ENCODE data around the gene DYNLRB2.

Gene DYNLRB2

GRCh38 chr16:80544326-80544725, 3.5 kb downstream of the DYNLRB2 start:
- no peak overlapping the region for H3K4me3 ChIP-seq (ENCODE audit: low read length)
- no peak for DNase-seq (ENCODE audit: low read depth, low spot score)

- no peak for DNase-seq (ENCODE audit: low read depth, low spot score)
- H3K4me3 ChIP-seq (ENCODE audit: low read length) = no peak overlapping the region
Observed at GRCh38 chr16:80546249-80546648, 5.5 kb downstream of the DYNLRB2 start.

DNA sequence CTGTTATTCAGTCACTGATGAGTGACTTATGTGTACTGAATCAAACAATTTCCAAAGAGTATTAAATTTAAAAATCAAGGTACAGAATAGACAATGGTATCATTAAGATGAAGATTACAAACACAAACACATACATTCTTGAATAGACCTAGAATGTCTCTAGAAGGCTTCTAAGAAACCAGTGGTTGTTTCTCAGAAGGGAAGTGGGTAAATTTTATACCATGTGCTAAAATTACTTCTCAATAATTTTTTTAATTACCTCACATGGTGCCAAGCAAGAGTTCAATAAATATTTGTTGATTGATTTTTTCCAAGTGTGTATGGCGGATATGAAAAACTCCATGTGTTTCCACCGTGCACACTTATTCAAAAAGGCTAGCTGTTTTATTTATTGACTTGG, 6.4 kb downstream of the DYNLRB2 start:
- H3K4me3 ChIP-seq (ENCODE audit: low read length) = no peak overlapping the region
- DNase-seq (ENCODE audit: low read depth, low spot score) = no peak

GRCh38 chr16:80552277-80552676, 11.5 kb downstream of the DYNLRB2 start:
- DNase-seq (ENCODE audit: low read depth, low spot score) = no peak
- no peak overlapping the region for H3K4me3 ChIP-seq (ENCODE audit: low read length)

GRCh38 chr16:80554033-80554432, 13.2 kb downstream of the DYNLRB2 start:
- no peak overlapping the region for H3K4me3 ChIP-seq (ENCODE audit: low read length)
- DNase-seq (ENCODE audit: low read depth, low spot score) = no peak

GRCh38 chr16:80556481-80556880, 15.7 kb downstream of the DYNLRB2 start:
- DNase-seq (ENCODE audit: low read depth, low spot score) = no peak
- H3K4me3 ChIP-seq (ENCODE audit: low read length) = no peak overlapping the region

- DNase-seq (ENCODE audit: low read depth, low spot score) = no peak
- no peak overlapping the region for H3K4me3 ChIP-seq (ENCODE audit: low read length)
Observed at GRCh38 chr16:80557037-80557436, 16.2 kb downstream of the DYNLRB2 start.

DNA sequence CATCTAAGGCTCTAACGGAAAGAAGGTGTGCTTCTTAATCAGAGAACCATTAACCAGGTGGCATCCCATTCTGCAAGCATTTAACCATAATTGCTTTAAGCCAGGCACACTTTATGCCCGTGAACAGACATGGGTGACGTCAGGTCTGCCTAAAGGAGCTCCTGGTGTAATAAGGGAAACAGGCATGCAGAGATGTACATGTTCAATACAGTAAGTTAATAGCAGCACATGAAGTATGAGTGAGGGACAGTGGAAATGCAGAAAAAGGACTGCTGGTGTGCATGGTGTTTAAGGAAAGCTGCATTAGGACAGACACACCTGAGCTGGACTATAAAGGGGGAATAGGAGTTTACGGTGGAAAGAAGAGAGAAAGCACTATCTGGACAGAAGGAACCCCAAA, 18.6 kb downstream of the DYNLRB2 start:
- DNase-seq (ENCODE audit: low read depth, low spot score) = no peak
- no peak overlapping the region for H3K4me3 ChIP-seq (ENCODE audit: low read length)

DNA sequence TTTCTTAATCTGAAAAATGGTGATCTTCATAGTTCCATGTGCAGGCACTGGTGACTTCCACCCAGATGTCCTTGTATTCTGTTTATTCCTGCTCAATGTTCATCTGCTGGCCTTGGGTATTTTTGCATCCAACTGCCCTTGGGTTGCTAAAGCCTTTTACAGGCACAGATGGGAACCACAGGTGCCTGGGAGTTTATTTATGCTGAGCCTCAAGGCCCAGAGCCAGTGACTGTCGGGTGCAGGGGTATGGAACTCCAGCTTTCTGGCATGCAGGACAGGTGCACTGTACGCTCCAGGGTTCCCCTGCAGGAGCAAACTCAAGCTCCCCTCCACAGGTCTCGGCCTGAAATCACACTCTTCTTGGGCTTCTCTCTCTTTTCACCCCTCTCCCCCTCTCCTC, 22.3 kb downstream of the DYNLRB2 start:
- no peak for DNase-seq (ENCODE audit: low read depth, low spot score)
- no peak overlapping the region for H3K4me3 ChIP-seq (ENCODE audit: low read length)

- no peak overlapping the region for H3K4me3 ChIP-seq (ENCODE audit: low read length)
- DNase-seq (ENCODE audit: low read depth, low spot score) = peak; percentile 48
Observed at GRCh38 chr16:80564394-80564793, 23.6 kb downstream of the DYNLRB2 start.

DNA sequence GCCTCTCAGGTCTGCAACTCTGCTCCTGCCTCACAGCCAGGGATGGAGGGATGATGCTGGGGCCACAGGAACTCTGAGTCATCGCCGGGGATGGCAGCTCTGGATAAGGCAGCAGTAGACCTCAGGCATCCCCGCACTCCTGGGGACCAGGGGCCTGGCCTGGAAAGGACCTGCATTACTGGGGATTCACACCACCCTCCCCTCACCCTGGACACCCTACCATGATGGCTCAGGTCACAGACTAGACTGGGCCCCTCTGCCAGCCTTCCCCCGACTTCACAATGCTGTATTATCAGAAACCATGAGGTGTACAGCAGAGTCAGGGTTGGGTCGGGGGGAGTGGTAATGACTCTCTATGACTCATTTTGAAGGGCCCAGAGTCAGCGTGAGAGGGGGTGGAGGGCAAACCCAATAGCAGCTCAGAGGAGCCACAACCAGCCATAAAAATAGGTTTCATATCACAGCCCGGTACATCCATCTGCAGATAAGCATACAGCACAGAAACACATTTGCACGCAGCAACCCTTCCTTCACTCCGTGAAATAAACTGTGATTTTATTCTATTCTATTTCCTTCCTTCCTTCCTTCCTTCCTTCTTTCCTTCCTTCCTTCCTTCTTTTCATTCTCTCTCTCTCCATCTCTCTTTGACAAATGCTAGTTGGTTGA, 28.8 kb downstream of the DYNLRB2 start:
- H3K4me3 ChIP-seq (ENCODE audit: low read length) = no peak overlapping the region
- no peak for DNase-seq (ENCODE audit: low read depth, low spot score)

DNA sequence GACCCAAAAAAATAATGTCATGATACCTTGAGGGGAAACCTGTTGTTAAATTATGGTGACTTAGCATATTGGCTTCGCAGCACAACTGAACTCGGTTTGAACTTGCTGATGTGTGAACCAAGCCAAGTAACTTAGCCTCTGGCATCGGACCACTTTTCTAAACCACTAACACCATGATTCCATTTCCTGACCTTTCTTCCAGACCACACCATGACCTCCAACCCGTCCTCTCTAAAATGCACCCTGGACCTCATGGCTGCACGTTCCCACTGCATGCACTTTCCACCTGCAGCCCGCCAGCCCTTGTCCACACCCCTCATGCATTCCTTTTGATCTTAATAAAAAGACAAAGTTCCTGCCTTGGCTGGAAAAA, 29.3 kb downstream of the DYNLRB2 start:
- DNase-seq (ENCODE audit: low read depth, low spot score) = no peak

DNA sequence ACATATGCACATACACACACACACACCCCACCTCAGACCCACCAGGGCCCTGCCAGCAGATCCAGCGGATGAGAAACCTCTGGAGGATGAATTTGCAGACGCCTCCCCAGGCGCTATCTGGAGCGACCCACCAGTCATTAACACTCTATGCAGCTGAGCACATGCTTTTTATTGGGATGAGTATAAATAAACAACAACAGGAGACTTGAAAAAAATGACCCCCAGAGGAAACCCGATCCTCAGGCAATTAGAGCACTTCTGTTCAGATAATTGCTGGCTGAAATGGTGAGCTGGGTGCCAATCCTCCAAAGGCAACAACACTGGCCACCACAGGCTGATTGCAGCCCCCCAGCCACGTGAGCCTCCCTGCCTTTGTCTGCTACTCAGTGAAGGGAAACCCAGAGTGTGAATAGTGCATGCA, 32.9 kb downstream of the DYNLRB2 start:
- no peak for DNase-seq (ENCODE audit: low read depth, low spot score)
- H3K4me3 ChIP-seq (ENCODE audit: low read length) = no peak overlapping the region

More for the DNA sequence above, 29.3 kb downstream of the DYNLRB2 start:
- no peak overlapping the region for H3K4me3 ChIP-seq (ENCODE audit: low read length)

GRCh38 chr16:80576343-80576912, 35.6 kb downstream of the DYNLRB2 start:
- H3K4me3 ChIP-seq (ENCODE audit: low read length) = no peak overlapping the region

GRCh38 chr16:80577485-80578280, 36.9 kb downstream of the DYNLRB2 start:
- DNase-seq (ENCODE audit: low read depth, low spot score) = no peak

More at GRCh38 chr16:80576343-80576912, 35.6 kb downstream of the DYNLRB2 start:
- no peak for DNase-seq (ENCODE audit: low read depth, low spot score)

GRCh38 chr16:80580109-80580832, 39.5 kb downstream of the DYNLRB2 start:
- H3K4me3 ChIP-seq (ENCODE audit: low read length) = no peak overlapping the region
- no peak for DNase-seq (ENCODE audit: low read depth, low spot score)

More at GRCh38 chr16:80577485-80578280, 36.9 kb downstream of the DYNLRB2 start:
- H3K4me3 ChIP-seq (ENCODE audit: low read length) = no peak overlapping the region

DNA sequence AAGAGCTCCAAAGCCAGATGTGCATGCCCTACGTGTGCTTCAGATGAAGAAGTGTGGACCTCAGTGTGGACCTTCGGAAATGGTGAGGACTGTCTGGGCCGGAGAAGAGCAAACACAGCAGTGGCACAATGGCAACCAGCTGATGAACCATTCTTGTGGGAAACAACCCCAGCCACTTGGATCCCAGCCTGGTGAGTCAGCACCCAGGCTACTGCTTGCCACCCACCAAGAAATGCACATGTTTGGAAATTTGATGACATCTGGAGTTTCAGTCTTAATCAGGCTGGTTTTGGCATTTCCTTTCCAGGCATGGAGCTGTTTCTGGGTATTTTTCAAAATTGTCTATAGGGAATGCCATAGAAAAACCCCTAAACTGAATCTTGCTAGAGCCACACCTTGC, 42.7 kb downstream of the DYNLRB2 start:
- DNase-seq (ENCODE audit: low read depth, low spot score) = no peak
- no peak overlapping the region for H3K4me3 ChIP-seq (ENCODE audit: low read length)

GRCh38 chr16:80585764-80586163, 45.0 kb downstream of the DYNLRB2 start:
- H3K4me3 ChIP-seq (ENCODE audit: low read length) = no peak overlapping the region
- DNase-seq (ENCODE audit: low read depth, low spot score) = no peak

DNA sequence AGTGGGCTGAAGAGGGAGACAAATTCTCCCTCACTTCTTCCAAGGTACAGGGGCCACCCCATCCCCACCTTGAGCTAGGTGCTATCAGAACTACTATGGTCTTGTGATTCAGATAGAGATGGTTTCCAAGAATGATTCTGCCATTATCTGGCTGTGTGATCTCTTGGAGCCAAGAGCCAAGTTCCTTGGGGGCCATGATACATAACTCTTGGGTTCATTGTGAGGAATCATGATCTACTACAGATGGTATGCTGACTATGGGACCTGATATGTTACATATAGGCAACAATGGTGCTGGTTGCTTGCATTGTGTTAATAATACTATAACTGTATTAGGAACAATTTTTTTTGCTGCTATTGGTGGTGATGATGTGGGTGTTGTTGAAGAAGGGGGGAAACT, 45.7 kb downstream of the DYNLRB2 start:
- no peak overlapping the region for H3K4me3 ChIP-seq (ENCODE audit: low read length)
- DNase-seq (ENCODE audit: low read depth, low spot score) = no peak

GRCh38 chr16:80587071-80587470, 46.3 kb downstream of the DYNLRB2 start:
- no peak overlapping the region for H3K4me3 ChIP-seq (ENCODE audit: low read length)
- no peak for DNase-seq (ENCODE audit: low read depth, low spot score)

Data from Jurkat, Clone E6-1 (cell line).